Liver (tissue), 9 donors: ENCODE measurements around the gene CFAP100. TPM values are rescaled to one million over a fixed set of nuclear protein-coding genes. Genes with fewer than 3 reads are reported as not detected.

Experiments
- DNase-seq: peaks from one replicate; pipeline ENCODE4 v3.0.0-alpha.2; 2017; ENCODE audit warnings: low spot score
- H3K27ac ChIP-seq, 2 donors: one replicate each; pipeline ENCODE4 v1.7.0; 2013; ENCODE audit warnings: inconsistent platforms in 2 of 2, low read length in 2 of 2, control low read depth in 1 of 2, low read depth in 1 of 2, mild to moderate bottlenecking in 1 of 2
- H3K27me3 ChIP-seq, 4 donors: one replicate each; pipeline versions ENCODE4 v1.6.1 to v1.7.0; 2013; ENCODE audit warnings: low read length in 3 of 4, inconsistent platforms in 1 of 4, mild to moderate bottlenecking in 1 of 4, moderate library complexity in 1 of 4; ENCODE audit not compliant: control insufficient read depth in 4 of 4, insufficient read depth in 4 of 4
- H3K36me3 ChIP-seq, 4 donors: one replicate each; pipeline versions ENCODE4 v1.6.1 to v1.7.0; 2013; ENCODE audit warnings: low read length in 3 of 4, mild to moderate bottlenecking in 3 of 4, low read depth in 1 of 4, moderate library complexity in 1 of 4; ENCODE audit not compliant: control insufficient read depth in 4 of 4, insufficient read depth in 3 of 4
- H3K4me1 ChIP-seq, 4 donors: one replicate each; pipeline versions ENCODE4 v1.6.1 to v1.7.0; 2013; ENCODE audit warnings: low read length in 3 of 4, mild to moderate bottlenecking in 3 of 4, moderate library complexity in 1 of 4; ENCODE audit not compliant: control insufficient read depth in 4 of 4, insufficient read depth in 4 of 4
- H3K4me3 ChIP-seq, 3 donors: one replicate each; pipeline versions ENCODE4 v1.6.1 to v1.7.0; 2013; ENCODE audit warnings: low read length in 3 of 3, control low read depth in 1 of 3, low read depth in 1 of 3, mild to moderate bottlenecking in 1 of 3
- H3K9ac ChIP-seq, 2 donors: one replicate each; pipeline ENCODE4 v1.7.0; 2013; ENCODE audit warnings: low read length in 2 of 2, mild to moderate bottlenecking in 2 of 2, moderate library complexity in 2 of 2, control low read depth in 1 of 2, low read depth in 1 of 2
- H3K9me3 ChIP-seq, 4 donors: one replicate each; pipeline versions ENCODE4 v1.6.1 to v1.7.0; 2013; ENCODE audit warnings: low read length in 3 of 4; ENCODE audit not compliant: control insufficient read depth in 4 of 4
- ATF3 ChIP-seq: IDR thresholded peaks from 2 replicates; pipeline ENCODE4 v1.6.1; 2016; ENCODE audit warnings: antibody characterized with exemption
- CTCF ChIP-seq: fragments of 150-350 bp; IDR thresholded peaks from 2 replicates; pipeline ENCODE4 v1.5.1; 2017; ENCODE audit warnings: improper control_type of control experiment, low read depth, low read length; ENCODE audit not compliant: missing input control
- EGR1 ChIP-seq, 2 donors: IDR thresholded peaks; 2 replicates each; pipeline ENCODE4 v1.6.1; 2016 to 2018; ENCODE audit warnings: antibody characterized with exemption in 2 of 2, low read depth in 2 of 2
- FOXA1 ChIP-seq: IDR thresholded peaks from 2 replicates; pipeline ENCODE4 v1.6.1; 2016; ENCODE audit warnings: antibody characterized with exemption
- FOXA2 ChIP-seq: IDR thresholded peaks from 2 replicates; pipeline ENCODE4 v1.6.1; 2016; ENCODE audit warnings: antibody characterized with exemption
- GABPA ChIP-seq, 2 donors: IDR thresholded peaks in 1 of 2; conservative IDR thresholded peaks in 1 of 2; 2 replicates each; pipeline ENCODE4 v1.6.1; 2016; ENCODE audit warnings: antibody characterized with exemption in 2 of 2, mild to moderate bottlenecking in 1 of 2, moderate library complexity in 1 of 2
- HNF4A ChIP-seq, 2 donors: conservative IDR thresholded peaks; 2 replicates each; pipeline ENCODE4 v1.6.1; 2016; ENCODE audit warnings: antibody characterized with exemption in 2 of 2, mild to moderate bottlenecking in 2 of 2
- HNF4G ChIP-seq: IDR thresholded peaks from 2 replicates; pipeline ENCODE4 v1.6.1; 2016; ENCODE audit warnings: antibody characterized with exemption
- JUND ChIP-seq, 2 donors: IDR thresholded peaks; 2 replicates each; pipeline ENCODE4 v1.6.1; 2016; ENCODE audit warnings: antibody characterized with exemption in 2 of 2
- MAX ChIP-seq: IDR thresholded peaks from 2 replicates; pipeline ENCODE4 v1.6.1; 2016; ENCODE audit warnings: antibody characterized with exemption
- NR2F2 ChIP-seq: IDR thresholded peaks from 2 replicates; pipeline ENCODE4 v1.6.1; 2016; ENCODE audit warnings: antibody characterized with exemption
- RAD21 ChIP-seq, 2 donors: IDR thresholded peaks; 2 replicates each; pipeline ENCODE4 v1.6.1; 2016; ENCODE audit warnings: antibody characterized with exemption in 2 of 2, mild to moderate bottlenecking in 2 of 2
- REST ChIP-seq: IDR thresholded peaks from 2 replicates; pipeline ENCODE4 v1.6.1; 2016; ENCODE audit warnings: antibody characterized with exemption, mild to moderate bottlenecking
- RXRA ChIP-seq, 2 donors: IDR thresholded peaks; 2 replicates each; pipeline ENCODE4 v1.6.1; 2017 to 2018; ENCODE audit warnings: antibody characterized with exemption in 2 of 2, mild to moderate bottlenecking in 1 of 2
- SP1 ChIP-seq: IDR thresholded peaks from 2 replicates; pipeline ENCODE4 v1.6.1; 2018; ENCODE audit warnings: antibody characterized with exemption, mild to moderate bottlenecking
- TAF1 ChIP-seq: conservative IDR thresholded peaks from 2 replicates; pipeline ENCODE4 v1.6.1; 2016; ENCODE audit warnings: antibody characterized with exemption, mild to moderate bottlenecking
- YY1 ChIP-seq: IDR thresholded peaks from 2 replicates; pipeline ENCODE4 v1.6.1; 2016; ENCODE audit warnings: antibody characterized with exemption, mild to moderate bottlenecking
- ZBTB33 ChIP-seq: IDR thresholded peaks from 2 replicates; pipeline ENCODE4 v1.6.1; 2016; ENCODE audit warnings: antibody characterized with exemption
- WGBS: extraction: QIAGEN DNeasy Blood & Tissue Kit; methylation state at CpG from one replicate; pipeline ENCODE4 v1.1.7; 2013; 5-methylcytosine and 5-hydroxymethylcytosine counted together
- polyA plus RNA-seq, 2 donors: library from polyadenylated mRNA; stranded (reverse) in 1 of 2; unstranded in 1 of 2; fragments of 200-250 nt in 1 of 2; fragments of >200 nt in 1 of 2; fragmentation: Nextera tagmentation in 1 of 2; extraction: Ambion mirVana in 1 of 2; gene quantifications; one replicate each; pipeline versions ENCODE4 v1.2.1 to v1.2.3, GENCODE V29; 2013 to 2015
- total RNA-seq, 2 donors: library from RNA; depleted of rRNA; stranded (reverse); fragments of >200 nt; gene quantifications; one replicate each; pipeline ENCODE4 v1.2.3, GENCODE V29; 2014
- donor health status: healthy.
- donor health status: healthy.
- donor health status: healthy.
- donor health status: healthy.
- donor health status: healthy.

Gene CFAP100
- total and polyA plus RNA-seq, 4 donors, result not detected

GRCh38 chr3:126479642-126480041, 84.9 kb downstream of the CFAP100 start (continued):
- no peak for TF ChIP-seq CTCF
- no peak for TF ChIP-seq EGR1 (IDR thresholded peaks at IDR 0.05; ENCODE audit: low read depth in 2 of 2)
- no peak for TF ChIP-seq HNF4G
- no peak for TF ChIP-seq RXRA (IDR thresholded peaks at IDR 0.05)
- no peak for TF ChIP-seq NR2F2

GRCh38 chr3:126480206-126480605, 85.5 kb downstream of the CFAP100 start:
- H3K36me3 ChIP-seq, result no peaks in the 10 kb centered on the region
- DNase-seq, result no peak
- no peak for TF ChIP-seq MAX
- no peak for TF ChIP-seq TAF1
- no peak for TF ChIP-seq EGR1 (IDR thresholded peaks at IDR 0.05; ENCODE audit: low read depth in 2 of 2)
- TF ChIP-seq ATF3, result no peak
- no peak for TF ChIP-seq NR2F2
- TF ChIP-seq CTCF, result no peak
- TF ChIP-seq HNF4G, result no peak
- TF ChIP-seq JUND (IDR thresholded peaks at IDR 0.05), result no peak
- no peak for TF ChIP-seq FOXA1
- no peak for TF ChIP-seq GABPA (IDR thresholded peaks at IDR 0.05 in 1 of 2, conservative IDR thresholded peaks at IDR 0.05 in 1 of 2)
- TF ChIP-seq REST, result no peak
- no peak for TF ChIP-seq ZBTB33
- TF ChIP-seq YY1, result no peak
- no peak for TF ChIP-seq RAD21 (IDR thresholded peaks at IDR 0.05)
- TF ChIP-seq HNF4A (conservative IDR thresholded peaks at IDR 0.05), result no peak
- no peak for TF ChIP-seq SP1
- no peak for TF ChIP-seq RXRA (IDR thresholded peaks at IDR 0.05)
- no peak for TF ChIP-seq FOXA2
- 88% methylated on average over 5 of the region's 5 CpGs for WGBS
- peaks cover 7 to 33% (median 14%) of the 10 kb centered on the region in 4 donors for H3K4me1 ChIP-seq
- no peaks in the 10 kb centered on the region for H3K27me3 ChIP-seq
- no peaks in the 10 kb centered on the region for H3K9me3 ChIP-seq
- H3K4me3 ChIP-seq, result no peak overlapping the region
- no peak overlapping the region for H3K27ac ChIP-seq
- H3K9ac ChIP-seq, result no peak overlapping the region
